Suprapubic skin (tissue), 3 donors: ENCODE results near the gene INSM1.

Experiments
- CTCF ChIP-seq, 2 donors: fragments of 200-600 bp in 1 of 2; fragments of 450-650 bp in 1 of 2; sonication (generic) in 1 of 2; IDR thresholded peaks; one replicate each; pipeline ENCODE4 v1.5.1; 2016 to 2019; ENCODE audit warnings: antibody characterized with exemption in 2 of 2, mild to moderate bottlenecking in 1 of 2, moderate library complexity in 1 of 2
- POLR2A ChIP-seq, 2 donors: fragments of 450-650 bp; IDR thresholded peaks; one replicate each; pipeline ENCODE4 v1.6.1; 2017; ENCODE audit warnings: antibody characterized with exemption in 2 of 2, mild to moderate bottlenecking in 2 of 2, moderate library complexity in 2 of 2

DNA sequence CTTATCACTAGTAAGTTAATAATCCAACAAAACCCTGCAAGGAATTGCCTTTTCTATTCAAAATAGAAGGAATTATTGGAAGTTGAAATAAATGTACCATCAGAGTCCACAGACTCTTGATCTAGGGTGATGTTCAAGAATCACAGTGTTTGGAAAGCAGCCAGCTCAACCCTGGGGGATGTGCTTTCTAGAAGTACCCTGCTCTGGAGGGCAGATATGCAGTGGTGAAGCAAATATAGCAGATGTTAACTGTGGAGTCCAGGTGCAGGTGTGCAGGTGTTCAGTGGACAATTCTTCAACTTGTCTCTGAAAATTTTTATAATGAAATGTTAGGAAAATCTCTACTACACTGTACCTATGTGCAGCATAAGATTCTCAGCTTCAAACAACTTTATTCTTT lies 9.1 kb upstream of the INSM1 start:
- TF ChIP-seq CTCF (IDR thresholded peaks at IDR 0.05): no peak
- no peak for TF ChIP-seq POLR2A (IDR thresholded peaks at IDR 0.05)
